ENCODE data around the gene NOC3L. TPM values are rescaled to one million over a fixed set of nuclear protein-coding genes. Genes with fewer than 3 reads are reported as not detected.

NOC3L gene
- polyA plus RNA-seq, 3 donors = 2.4 to 3.0 (median 2.7) TPM

GRCh38 chr10:94355841-94356240 lies 6.9 kb downstream of the NOC3L start:
- Histone ChIP-seq H3K36me3 (replicated peaks in 1 of 2; ENCODE audit: control insufficient read depth in 1 of 2, insufficient read depth in 2 of 2, low read length in 2 of 2) (peaks cover 61 to 83% of the 10 kb centered on the region in 2 donors), H3K9ac (ENCODE audit: insufficient read depth, low read length, poor library complexity, severe bottlenecking) (no peak overlapping the region)
- H3K4me1 Mint-ChIP-seq = no peaks in the 10 kb centered on the region

GRCh38 chr10:94353336-94353735 lies 9.4 kb downstream of the NOC3L start:
- no CpG with 5 or more reads among the region's 3 CpGs for WGBS (ENCODE audit: insufficient coverage)

More at GRCh38 chr10:94355841-94356240, 6.9 kb downstream of the NOC3L start:
- Histone ChIP-seq H3K27me3 (ENCODE audit: control insufficient read depth in 2 of 2, insufficient read depth in 2 of 2, low read length in 2 of 2) (no peaks in the 10 kb centered on the region), H3K4me2 (replicated peaks; ENCODE audit: extremely low read depth, low read length, poor library complexity, severe bottlenecking) (no peak overlapping the region), H4K20me1 (ENCODE audit: insufficient read depth, low read length) (no peaks in the 10 kb centered on the region), H3K79me2 (ENCODE audit: insufficient read depth, low read length) (no peaks in the 10 kb centered on the region), H3K27ac (ENCODE audit: low read depth in 1 of 2, low read length in 2 of 2) (no peak overlapping the region), H2AFZ (ENCODE audit: insufficient read depth, low read depth, low read length, poor library complexity, severe bottlenecking) (no peak overlapping the region), H3K9me3 (replicated peaks in 1 of 2; ENCODE audit: control insufficient read depth in 1 of 2, insufficient read depth in 1 of 2, low read length in 2 of 2) (no peaks in the 10 kb centered on the region), H3K4me1 (ENCODE audit: control insufficient read depth in 1 of 2, insufficient read depth in 2 of 2, low read length in 2 of 2) (no peaks in the 10 kb centered on the region), H3K4me3 (replicated peaks in 1 of 3; ENCODE audit: low read depth in 2 of 3, low read length in 3 of 3) (no peak overlapping the region)
- DNase-seq = no peak
- H3K9me3 Mint-ChIP-seq = no peaks in the 10 kb centered on the region
- H3K27me3 Mint-ChIP-seq (ENCODE audit: low read depth in 3 of 3) = no peaks in the 10 kb centered on the region
- H3K27ac Mint-ChIP-seq = no peak overlapping the region
- H3K36me3 Mint-ChIP-seq = peaks cover 67 to 68% of the 10 kb centered on the region in 2 donors
- no CpG with 5 or more reads among the region's 2 CpGs for WGBS (ENCODE audit: insufficient coverage)
- TF ChIP-seq CTCF (IDR thresholded peaks at IDR 0.05) = no peak
- intact Hi-C loops (cut with micrococcal nuclease) = no loop called here
- H3K4me3 Mint-ChIP-seq = no peak overlapping the region

More at GRCh38 chr10:94353336-94353735, 9.4 kb downstream of the NOC3L start:
- intact Hi-C loops (cut with micrococcal nuclease) = no loop called here
- Histone ChIP-seq H3K4me1 (ENCODE audit: control insufficient read depth in 1 of 2, insufficient read depth in 2 of 2, low read length in 2 of 2) (no peaks in the 10 kb centered on the region), H2AFZ (ENCODE audit: insufficient read depth, low read depth, low read length, poor library complexity, severe bottlenecking) (no peak overlapping the region), H3K36me3 (replicated peaks in 1 of 2; ENCODE audit: control insufficient read depth in 1 of 2, insufficient read depth in 2 of 2, low read length in 2 of 2) (peaks cover 68 to 96% of the 10 kb centered on the region in 2 donors), H3K4me2 (replicated peaks; ENCODE audit: extremely low read depth, low read length, poor library complexity, severe bottlenecking) (no peak overlapping the region), H3K9ac (ENCODE audit: insufficient read depth, low read length, poor library complexity, severe bottlenecking) (no peak overlapping the region), H3K27me3 (ENCODE audit: control insufficient read depth in 2 of 2, insufficient read depth in 2 of 2, low read length in 2 of 2) (no peaks in the 10 kb centered on the region), H4K20me1 (ENCODE audit: insufficient read depth, low read length) (no peaks in the 10 kb centered on the region), H3K27ac (ENCODE audit: low read depth in 1 of 2, low read length in 2 of 2) (no peak overlapping the region), H3K79me2 (ENCODE audit: insufficient read depth, low read length) (no peaks in the 10 kb centered on the region), H3K4me3 (replicated peaks in 1 of 3; ENCODE audit: low read depth in 2 of 3, low read length in 3 of 3) (no peak overlapping the region), H3K9me3 (replicated peaks in 1 of 2; ENCODE audit: control insufficient read depth in 1 of 2, insufficient read depth in 1 of 2, low read length in 2 of 2) (no peaks in the 10 kb centered on the region)
- Mint-ChIP-seq H3K9me3 (no peaks in the 10 kb centered on the region), H3K27ac (no peak overlapping the region), H3K36me3 (peaks cover 61 to 68% of the 10 kb centered on the region in 2 donors), H3K27me3 (ENCODE audit: low read depth in 3 of 3) (no peaks in the 10 kb centered on the region), H3K4me3 (no peak overlapping the region), H3K4me1 (no peaks in the 10 kb centered on the region)
- no peak for TF ChIP-seq CTCF (IDR thresholded peaks at IDR 0.05)
- no peak for DNase-seq

Data from CD14-positive monocyte (primary cell).